ENCODE measurements around the gene CMSS1. TPM values are rescaled to one million over a fixed set of nuclear protein-coding genes. Genes with fewer than 3 reads are reported as not detected.

Gene CMSS1
- total RNA-seq, 4 donors from 2014 or later, result 1.8 to 41.2 (median 17.0) TPM

DNA sequence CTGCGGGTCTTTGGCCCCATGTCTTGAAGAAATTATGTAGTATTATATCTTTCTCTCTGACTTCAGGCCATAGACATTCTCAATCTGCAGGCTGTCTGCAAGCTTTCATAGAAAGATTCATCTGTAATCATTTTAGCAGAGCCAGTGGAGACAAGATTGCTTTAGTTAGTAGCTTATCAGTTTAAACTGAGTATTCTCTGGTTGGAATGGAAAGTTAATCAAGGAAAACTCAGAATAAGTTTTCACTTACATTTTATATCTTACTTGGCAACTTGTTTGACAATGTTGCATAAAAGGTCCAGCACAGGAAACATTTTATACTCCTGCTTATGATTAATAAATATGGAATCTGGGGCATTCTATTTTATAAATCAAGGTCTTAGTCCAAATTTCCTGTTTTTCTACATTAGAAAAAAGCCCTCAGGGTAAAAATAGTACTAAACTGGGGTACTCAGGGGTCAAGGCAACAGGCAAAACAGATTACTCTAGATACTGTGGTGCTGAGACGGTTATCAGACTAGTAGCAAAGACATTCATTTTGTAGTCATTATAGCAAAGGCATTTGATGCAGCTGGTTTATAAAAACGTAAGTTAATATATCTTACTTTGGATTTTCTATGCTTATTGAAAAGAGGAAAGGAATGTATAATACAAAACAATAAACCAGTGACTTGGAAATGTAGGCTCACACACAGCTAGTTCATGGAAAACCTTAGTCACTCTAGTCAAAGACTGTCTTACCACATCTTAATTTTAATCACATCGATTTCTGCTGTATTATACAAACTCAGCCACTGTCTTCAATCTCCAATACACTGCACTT is 341.9 kb downstream of the CMSS1 start:
- peaks cover 0 to 5% of the 10 kb centered on the region in 2 donors for H3K9me3 ChIP-seq
- no peaks in the 10 kb centered on the region for H3K36me3 ChIP-seq
- no peaks in the 10 kb centered on the region for H3K27me3 ChIP-seq
- TF ChIP-seq, protein P1, sequence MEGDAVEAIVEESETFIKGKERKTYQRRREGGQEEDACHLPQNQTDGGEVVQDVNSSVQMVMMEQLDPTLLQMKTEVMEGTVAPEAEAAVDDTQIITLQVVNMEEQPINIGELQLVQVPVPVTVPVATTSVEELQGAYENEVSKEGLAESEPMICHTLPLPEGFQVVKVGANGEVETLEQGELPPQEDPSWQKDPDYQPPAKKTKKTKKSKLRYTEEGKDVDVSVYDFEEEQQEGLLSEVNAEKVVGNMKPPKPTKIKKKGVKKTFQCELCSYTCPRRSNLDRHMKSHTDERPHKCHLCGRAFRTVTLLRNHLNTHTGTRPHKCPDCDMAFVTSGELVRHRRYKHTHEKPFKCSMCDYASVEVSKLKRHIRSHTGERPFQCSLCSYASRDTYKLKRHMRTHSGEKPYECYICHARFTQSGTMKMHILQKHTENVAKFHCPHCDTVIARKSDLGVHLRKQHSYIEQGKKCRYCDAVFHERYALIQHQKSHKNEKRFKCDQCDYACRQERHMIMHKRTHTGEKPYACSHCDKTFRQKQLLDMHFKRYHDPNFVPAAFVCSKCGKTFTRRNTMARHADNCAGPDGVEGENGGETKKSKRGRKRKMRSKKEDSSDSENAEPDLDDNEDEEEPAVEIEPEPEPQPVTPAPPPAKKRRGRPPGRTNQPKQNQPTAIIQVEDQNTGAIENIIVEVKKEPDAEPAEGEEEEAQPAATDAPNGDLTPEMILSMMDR (IDR thresholded peaks at IDR 0.05), result no peak
- no peak for TF ChIP-seq POLR2A (IDR thresholded peaks at IDR 0.05)
- H3K4me1 ChIP-seq, result no peaks in the 10 kb centered on the region
- no peak overlapping the region for H3K4me3 ChIP-seq
- peak overlapping the region; percentile 60 for H3K27ac ChIP-seq
- no peak for DNase-seq
- intact Hi-C loops (cut with DNase I; ENCODE audit: low total_unique reads), result no loop called here

DNA sequence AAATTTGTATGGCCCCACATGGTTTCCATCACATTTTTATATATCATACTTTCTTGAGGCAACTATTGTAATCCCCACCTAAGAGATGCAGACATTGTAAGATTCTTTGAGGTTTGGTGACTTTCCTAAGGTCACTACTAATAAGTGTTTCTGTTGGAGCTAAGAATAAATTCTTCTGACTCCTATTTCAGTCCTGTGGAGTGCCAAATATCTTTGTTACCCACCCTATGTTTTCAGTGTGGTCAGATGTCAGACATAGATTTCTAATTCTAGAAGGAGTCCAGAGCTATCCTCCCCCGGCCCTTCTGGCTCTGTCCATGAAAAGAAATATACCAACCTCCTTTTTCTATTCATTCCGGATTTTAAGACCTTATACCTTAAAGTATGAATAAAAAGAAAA is 342.9 kb downstream of the CMSS1 start:
- peaks cover 0 to 2% of the 10 kb centered on the region in 2 donors for H3K9me3 ChIP-seq
- H3K27me3 ChIP-seq, result no peaks in the 10 kb centered on the region
- TF ChIP-seq POLR2A (IDR thresholded peaks at IDR 0.05), result no peak
- TF ChIP-seq, protein P1 (IDR thresholded peaks at IDR 0.05), result no peak
- no peaks in the 10 kb centered on the region for H3K36me3 ChIP-seq
- intact Hi-C loops (cut with DNase I; ENCODE audit: low total_unique reads), result no loop called here
- DNase-seq, result no peak
- H3K4me3 ChIP-seq, result no peak overlapping the region
- H3K27ac ChIP-seq, result peak overlapping the region; percentile 60
- no peaks in the 10 kb centered on the region for H3K4me1 ChIP-seq

DNA sequence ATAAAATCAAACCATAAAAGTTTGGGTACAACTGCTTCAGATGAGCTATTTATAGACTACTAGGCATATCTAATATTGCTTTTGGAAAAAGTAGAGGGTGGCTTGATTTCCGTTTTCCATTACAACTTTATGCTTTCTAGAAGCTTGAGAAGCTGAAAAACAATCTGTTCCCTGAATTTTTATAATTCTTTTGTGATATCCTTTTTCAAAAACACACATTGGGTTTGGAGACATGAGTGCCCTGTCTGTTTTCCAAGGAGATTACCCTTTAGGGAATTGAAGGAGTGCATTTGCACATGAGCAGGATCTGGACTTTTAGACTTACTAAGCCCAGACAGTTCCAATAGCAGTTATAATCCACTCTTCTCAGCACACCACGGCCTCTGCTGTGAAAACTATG is 346.1 kb downstream of the CMSS1 start:
- TF ChIP-seq POLR2A (IDR thresholded peaks at IDR 0.05), result no peak
- TF ChIP-seq, protein P1 (IDR thresholded peaks at IDR 0.05), result no peak
- intact Hi-C loops (cut with DNase I; ENCODE audit: low total_unique reads), result no loop called here
- no peaks in the 10 kb centered on the region for H3K4me1 ChIP-seq
- no peaks in the 10 kb centered on the region for H3K9me3 ChIP-seq
- no peaks in the 10 kb centered on the region for H3K36me3 ChIP-seq
- no peaks in the 10 kb centered on the region for H3K27me3 ChIP-seq
- no peak for DNase-seq
- H3K27ac ChIP-seq, result peak overlapping the region; percentile 2 to 56
- no peak overlapping the region for H3K4me3 ChIP-seq

DNA sequence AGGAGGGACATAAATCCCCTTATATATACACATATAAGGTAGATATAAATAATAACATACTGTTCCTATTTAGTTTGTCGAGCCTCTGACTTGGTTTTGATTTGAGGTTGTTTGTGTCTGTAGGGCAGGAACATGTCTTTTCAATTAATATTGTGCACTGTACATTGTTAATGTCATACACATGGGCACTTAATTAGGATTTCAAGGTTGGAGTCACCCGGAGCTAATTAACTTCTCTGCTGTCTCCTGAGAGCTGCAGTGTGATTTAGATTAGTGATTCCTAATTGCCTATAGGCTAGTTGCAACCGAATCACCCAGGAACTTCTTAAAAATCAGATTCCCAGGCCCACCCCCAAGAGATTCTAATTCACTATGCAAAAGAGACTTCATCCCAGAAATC is 347.1 kb downstream of the CMSS1 start:
- TF ChIP-seq, protein P1 (IDR thresholded peaks at IDR 0.05), result no peak
- TF ChIP-seq POLR2A (IDR thresholded peaks at IDR 0.05), result no peak
- Histone ChIP-seq H3K4me1 (no peaks in the 10 kb centered on the region), H3K27ac (peak overlapping the region in 1 of 2 donors; percentile 56), H3K9me3 (no peaks in the 10 kb centered on the region), H3K4me3 (no peak overlapping the region), H3K36me3 (no peaks in the 10 kb centered on the region), H3K27me3 (no peaks in the 10 kb centered on the region)
- DNase-seq, result no peak
- intact Hi-C loops (cut with DNase I; ENCODE audit: low total_unique reads), result no loop called here

DNA sequence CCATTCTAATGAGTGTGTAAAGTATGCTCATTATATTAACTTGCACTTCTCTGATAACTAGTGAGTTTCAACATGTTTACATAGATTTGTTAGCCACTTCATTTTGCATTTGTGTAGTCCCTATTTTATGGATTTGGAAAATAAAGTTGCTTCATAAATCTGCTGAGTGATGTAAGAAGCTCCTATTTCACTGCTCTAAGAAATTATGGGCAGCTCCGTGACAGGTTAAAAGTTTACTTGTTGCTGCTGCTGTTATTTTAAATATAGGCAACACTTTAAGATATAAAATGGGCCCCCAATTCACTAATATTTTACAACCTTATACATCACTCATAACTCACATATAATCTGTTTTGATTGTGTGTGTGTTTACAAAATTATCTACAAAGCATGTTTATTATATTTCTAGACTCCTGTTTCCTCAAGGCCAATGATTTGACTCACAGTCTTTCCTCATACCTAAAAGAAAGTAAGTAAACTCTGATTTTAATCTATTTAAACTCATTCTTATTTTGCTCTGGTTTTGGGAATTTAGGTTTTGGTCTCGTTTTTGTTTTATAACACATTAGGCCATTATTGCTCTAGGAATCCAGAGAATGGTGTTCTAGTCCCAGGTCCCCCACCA is 348.4 kb downstream of the CMSS1 start:
- Histone ChIP-seq H3K4me3 (no peak overlapping the region), H3K27me3 (no peaks in the 10 kb centered on the region), H3K9me3 (no peaks in the 10 kb centered on the region), H3K36me3 (no peaks in the 10 kb centered on the region), H3K27ac (no peak overlapping the region), H3K4me1 (no peaks in the 10 kb centered on the region)
- TF ChIP-seq POLR2A (IDR thresholded peaks at IDR 0.05), result no peak
- TF ChIP-seq, protein P1 (IDR thresholded peaks at IDR 0.05), result no peak
- DNase-seq, result no peak
- intact Hi-C loops (cut with DNase I; ENCODE audit: low total_unique reads), result no loop called here

All from uterus (tissue), 4 donors.